Measurements from ENCODE around the gene ARF5.

The ARF5 gene

GRCh38 chr7:127581716-127582115 is 6.5 kb upstream of the ARF5 start:
- no peak for DNase-seq (ENCODE audit: low spot score)
- TF ChIP-seq, protein P1, sequence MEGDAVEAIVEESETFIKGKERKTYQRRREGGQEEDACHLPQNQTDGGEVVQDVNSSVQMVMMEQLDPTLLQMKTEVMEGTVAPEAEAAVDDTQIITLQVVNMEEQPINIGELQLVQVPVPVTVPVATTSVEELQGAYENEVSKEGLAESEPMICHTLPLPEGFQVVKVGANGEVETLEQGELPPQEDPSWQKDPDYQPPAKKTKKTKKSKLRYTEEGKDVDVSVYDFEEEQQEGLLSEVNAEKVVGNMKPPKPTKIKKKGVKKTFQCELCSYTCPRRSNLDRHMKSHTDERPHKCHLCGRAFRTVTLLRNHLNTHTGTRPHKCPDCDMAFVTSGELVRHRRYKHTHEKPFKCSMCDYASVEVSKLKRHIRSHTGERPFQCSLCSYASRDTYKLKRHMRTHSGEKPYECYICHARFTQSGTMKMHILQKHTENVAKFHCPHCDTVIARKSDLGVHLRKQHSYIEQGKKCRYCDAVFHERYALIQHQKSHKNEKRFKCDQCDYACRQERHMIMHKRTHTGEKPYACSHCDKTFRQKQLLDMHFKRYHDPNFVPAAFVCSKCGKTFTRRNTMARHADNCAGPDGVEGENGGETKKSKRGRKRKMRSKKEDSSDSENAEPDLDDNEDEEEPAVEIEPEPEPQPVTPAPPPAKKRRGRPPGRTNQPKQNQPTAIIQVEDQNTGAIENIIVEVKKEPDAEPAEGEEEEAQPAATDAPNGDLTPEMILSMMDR (IDR thresholded peaks at IDR 0.05; ENCODE audit: extremely low read depth, missing control alignments) = no peak

DNA sequence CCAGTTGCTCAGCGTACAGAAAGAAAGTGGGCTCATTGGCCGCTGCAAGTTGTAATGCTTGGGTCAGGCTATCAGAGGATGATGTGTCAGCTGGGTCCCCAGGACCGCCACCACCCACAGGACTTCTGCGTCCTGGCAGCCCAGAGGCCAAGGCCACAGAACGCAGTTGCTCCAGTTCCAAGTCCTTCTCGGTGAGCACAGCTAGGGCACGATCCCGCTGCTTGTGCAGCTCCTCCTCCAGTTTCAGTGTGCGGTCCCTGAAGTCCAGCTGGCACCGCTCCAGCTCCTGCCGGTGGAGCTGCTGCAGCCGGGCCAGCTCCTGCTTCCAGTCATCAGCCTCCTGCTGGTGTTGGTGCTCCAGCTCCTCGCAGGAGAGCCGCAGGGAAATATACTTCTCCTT is 5.8 kb upstream of the ARF5 start:
- TF ChIP-seq, protein P1 (IDR thresholded peaks at IDR 0.05; ENCODE audit: extremely low read depth, missing control alignments) = no peak
- no peak for DNase-seq (ENCODE audit: low spot score)

- DNase-seq (ENCODE audit: low spot score) = no peak
- TF ChIP-seq, protein P1 (IDR thresholded peaks at IDR 0.05; ENCODE audit: extremely low read depth, missing control alignments) = no peak
Observed at GRCh38 chr7:127584648-127585043, 3.6 kb upstream of the ARF5 start.

- peak; percentile 95 for DNase-seq (ENCODE audit: low spot score)
- TF ChIP-seq, protein P1 (IDR thresholded peaks at IDR 0.05; ENCODE audit: extremely low read depth, missing control alignments) = no peak
Observed at GRCh38 chr7:127585044-127585953, 2.9 kb upstream of the ARF5 start, which contains the start of gene GCC1. Gene GCC1, minus strand, starts transcription at chr7:127585596. Its CDS starts 414 bp downstream, at chr7:127585182.

DNA sequence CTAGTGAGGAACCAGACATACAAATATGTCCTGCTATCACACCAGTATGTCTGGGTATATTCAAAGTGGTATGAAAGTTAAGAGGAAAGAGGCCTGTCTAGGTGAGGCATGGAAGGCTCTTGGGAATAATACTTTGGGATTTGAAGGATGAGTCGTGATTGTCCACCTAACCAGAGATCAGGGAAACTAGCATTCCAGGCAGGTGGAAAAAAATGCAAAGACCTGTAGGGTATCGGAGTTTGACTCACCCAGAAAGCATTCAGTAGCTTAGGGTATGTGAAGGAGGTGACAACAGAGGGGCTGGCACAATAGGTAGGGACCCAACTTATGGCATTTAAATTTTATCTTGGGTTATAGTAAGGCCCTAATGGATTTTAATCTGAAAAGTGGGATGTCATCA is 1.9 kb upstream of the ARF5 start:
- no peak for DNase-seq (ENCODE audit: low spot score)
- TF ChIP-seq, protein P1 (IDR thresholded peaks at IDR 0.05; ENCODE audit: extremely low read depth, missing control alignments) = no peak

- TF ChIP-seq, protein P1 (IDR thresholded peaks at IDR 0.05; ENCODE audit: extremely low read depth, missing control alignments) = no peak
- DNase-seq (ENCODE audit: low spot score) = no peak
Observed at GRCh38 chr7:127587663-127588018, 570 bp upstream of the ARF5 start.

- peak; percentile 60 for DNase-seq (ENCODE audit: low spot score)
- TF ChIP-seq, protein P1 (IDR thresholded peaks at IDR 0.05; ENCODE audit: extremely low read depth, missing control alignments) = peak; percentile 51
Observed at GRCh38 chr7:127588697-127589482, 679 bp downstream of the ARF5 start.

Data from GM20000 (cell line).